Thyroid gland (tissue), 4 donors: ENCODE measurements around the gene IMPDH1.
A peak's percentile ranks its signal among the peaks of the same experiment; 100 is the strongest.

Source experiments
- POLR2A ChIP-seq, 2 donors: fragments of 450-650 bp; IDR thresholded peaks; one replicate each; pipeline ENCODE4 v1.6.1; 2017; ENCODE audit warnings: antibody characterized with exemption in 2 of 2, mild to moderate bottlenecking in 2 of 2, moderate library complexity in 1 of 2
- TF ChIP-seq, protein P1 (sequence below), 6 experiments: fragments of 200-600 bp in 3 of 6; fragments of 450-650 bp in 3 of 6; sonication (generic) in 3 of 6; IDR thresholded peaks; one replicate each; pipeline ENCODE4 v1.5.1; 2016 to 2019; ENCODE audit warnings: antibody characterized with exemption in 6 of 6, mild to moderate bottlenecking in 2 of 6, inconsistent platforms in 1 of 6, moderate library complexity in 1 of 6

DNA sequence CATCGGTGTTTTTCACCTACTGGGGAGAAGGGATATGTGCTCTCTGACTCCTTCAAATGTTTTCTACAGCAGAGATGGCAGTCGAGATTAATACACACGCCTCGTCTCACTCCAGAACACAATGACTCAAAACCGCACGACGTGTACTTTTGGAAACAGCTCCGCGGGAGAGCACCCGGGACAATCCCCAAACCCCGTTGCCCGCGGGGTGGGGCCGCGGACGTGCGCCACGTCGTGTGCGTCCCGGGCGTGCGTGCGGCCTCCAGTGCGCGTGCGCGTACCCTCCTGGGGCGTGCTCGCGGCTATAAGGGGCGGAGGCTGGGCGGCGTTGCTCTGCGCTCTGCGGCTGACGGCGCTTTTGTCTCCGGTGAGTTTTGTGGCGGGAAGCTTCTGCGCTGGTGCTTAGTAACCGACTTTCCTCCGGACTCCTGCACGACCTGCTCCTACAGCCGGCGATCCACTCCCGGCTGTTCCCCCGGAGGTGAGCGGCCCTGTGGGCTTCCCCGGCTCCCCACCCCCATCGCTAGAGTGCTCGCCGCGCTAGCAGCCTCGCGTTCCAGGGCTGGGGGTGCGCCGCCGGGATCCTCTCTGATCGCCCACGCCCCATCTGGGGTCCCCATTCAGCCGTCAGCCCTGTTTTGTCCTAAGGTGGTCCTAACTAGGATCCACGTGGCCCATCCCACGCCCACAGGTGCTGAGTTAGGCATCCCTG is 45.9 kb upstream of the IMPDH1 start, which contains the start of gene HILPDA:
- TF ChIP-seq POLR2A (IDR thresholded peaks at IDR 0.05), result peak in 1 of 2 donors; percentile 84
- TF ChIP-seq, protein P1, sequence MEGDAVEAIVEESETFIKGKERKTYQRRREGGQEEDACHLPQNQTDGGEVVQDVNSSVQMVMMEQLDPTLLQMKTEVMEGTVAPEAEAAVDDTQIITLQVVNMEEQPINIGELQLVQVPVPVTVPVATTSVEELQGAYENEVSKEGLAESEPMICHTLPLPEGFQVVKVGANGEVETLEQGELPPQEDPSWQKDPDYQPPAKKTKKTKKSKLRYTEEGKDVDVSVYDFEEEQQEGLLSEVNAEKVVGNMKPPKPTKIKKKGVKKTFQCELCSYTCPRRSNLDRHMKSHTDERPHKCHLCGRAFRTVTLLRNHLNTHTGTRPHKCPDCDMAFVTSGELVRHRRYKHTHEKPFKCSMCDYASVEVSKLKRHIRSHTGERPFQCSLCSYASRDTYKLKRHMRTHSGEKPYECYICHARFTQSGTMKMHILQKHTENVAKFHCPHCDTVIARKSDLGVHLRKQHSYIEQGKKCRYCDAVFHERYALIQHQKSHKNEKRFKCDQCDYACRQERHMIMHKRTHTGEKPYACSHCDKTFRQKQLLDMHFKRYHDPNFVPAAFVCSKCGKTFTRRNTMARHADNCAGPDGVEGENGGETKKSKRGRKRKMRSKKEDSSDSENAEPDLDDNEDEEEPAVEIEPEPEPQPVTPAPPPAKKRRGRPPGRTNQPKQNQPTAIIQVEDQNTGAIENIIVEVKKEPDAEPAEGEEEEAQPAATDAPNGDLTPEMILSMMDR (IDR thresholded peaks at IDR 0.05), result peak in 1 of 6 experiments; percentile 25
